Kidney epithelial cell (primary cell): Measurements from ENCODE around the gene ABI3BP. TPM values are rescaled to one million over a fixed set of nuclear protein-coding genes. Genes with fewer than 3 reads are reported as not detected.

Experiments
- DNase-seq: peaks from one replicate; pipeline ENCODE4 v3.0.0-alpha.2; 2010; ENCODE audit warnings: low read depth
- H3K27me3 ChIP-seq: 2 replicates; pipeline ENCODE4 v1.6.0; 2011; ENCODE audit warnings: low read length; ENCODE audit not compliant: control insufficient read depth, insufficient read depth
- H3K36me3 ChIP-seq: 2 replicates; pipeline ENCODE4 v1.5.1; 2011; ENCODE audit warnings: low read length; ENCODE audit not compliant: control insufficient read depth, insufficient read depth
- H3K4me3 ChIP-seq: 2 replicates; pipeline ENCODE4 v1.5.1; 2011; ENCODE audit warnings: low read depth, mild to moderate bottlenecking, control low read depth, low read length
- total RNA-seq: library from RNA; depleted of rRNA; stranded (reverse); fragments of >200 nt; gene quantifications from 2 replicates; pipeline ENCODE4 v1.2.3, GENCODE V29; 2015
- TF ChIP-seq, protein P1 (sequence below): IDR thresholded peaks from 2 replicates; pipeline ENCODE4 v1.5.1; 2011; ENCODE audit warnings: mild to moderate bottlenecking, moderate library complexity, low read length, control low read depth, inconsistent platforms; ENCODE audit not compliant: insufficient read depth, poor library complexity, severe bottlenecking

Gene ABI3BP
- total RNA-seq, 1 donor from 2014 or later = 0.84 TPM

DNA sequence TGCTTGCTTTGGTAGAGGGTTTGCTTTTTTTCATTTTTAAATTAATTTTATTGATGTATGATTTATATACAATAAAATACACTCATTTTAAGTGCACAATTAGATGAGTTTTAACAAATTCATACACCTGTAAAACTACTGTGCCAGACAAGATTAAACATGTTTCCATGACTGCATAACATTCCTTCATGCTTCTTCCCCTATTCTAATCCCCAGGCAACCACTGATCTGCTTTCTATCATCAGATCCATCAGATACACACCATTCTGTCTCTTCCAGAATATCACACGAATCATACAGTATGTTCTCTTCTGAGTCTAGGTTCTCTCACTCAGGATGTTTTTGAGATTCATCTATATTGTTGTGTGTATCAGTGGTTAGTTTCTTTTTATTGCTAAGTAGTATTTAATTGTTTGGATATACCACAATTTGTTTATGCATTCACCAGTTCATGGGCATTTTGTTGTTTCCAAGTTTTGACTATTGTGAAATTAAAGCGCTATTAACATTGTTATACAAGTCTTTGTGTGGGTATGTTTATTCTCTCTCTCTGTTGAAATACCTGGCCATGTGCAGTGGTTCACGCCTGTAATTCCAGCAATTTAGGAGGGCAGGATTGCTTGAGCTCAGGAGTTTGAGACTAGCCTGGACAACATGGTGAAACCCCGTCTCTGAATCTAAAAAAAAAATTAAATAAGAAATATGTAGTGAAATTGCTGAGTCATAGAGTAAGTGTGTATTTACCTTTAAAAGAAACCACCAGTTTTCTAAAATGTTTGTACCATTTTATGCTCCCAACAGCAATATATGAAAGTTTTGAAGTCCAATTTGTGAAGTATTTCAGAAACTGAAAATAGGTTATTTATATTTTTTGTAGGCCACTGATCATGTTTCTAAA is 290.9 kb downstream of the ABI3BP start:
- TF ChIP-seq, protein P1, sequence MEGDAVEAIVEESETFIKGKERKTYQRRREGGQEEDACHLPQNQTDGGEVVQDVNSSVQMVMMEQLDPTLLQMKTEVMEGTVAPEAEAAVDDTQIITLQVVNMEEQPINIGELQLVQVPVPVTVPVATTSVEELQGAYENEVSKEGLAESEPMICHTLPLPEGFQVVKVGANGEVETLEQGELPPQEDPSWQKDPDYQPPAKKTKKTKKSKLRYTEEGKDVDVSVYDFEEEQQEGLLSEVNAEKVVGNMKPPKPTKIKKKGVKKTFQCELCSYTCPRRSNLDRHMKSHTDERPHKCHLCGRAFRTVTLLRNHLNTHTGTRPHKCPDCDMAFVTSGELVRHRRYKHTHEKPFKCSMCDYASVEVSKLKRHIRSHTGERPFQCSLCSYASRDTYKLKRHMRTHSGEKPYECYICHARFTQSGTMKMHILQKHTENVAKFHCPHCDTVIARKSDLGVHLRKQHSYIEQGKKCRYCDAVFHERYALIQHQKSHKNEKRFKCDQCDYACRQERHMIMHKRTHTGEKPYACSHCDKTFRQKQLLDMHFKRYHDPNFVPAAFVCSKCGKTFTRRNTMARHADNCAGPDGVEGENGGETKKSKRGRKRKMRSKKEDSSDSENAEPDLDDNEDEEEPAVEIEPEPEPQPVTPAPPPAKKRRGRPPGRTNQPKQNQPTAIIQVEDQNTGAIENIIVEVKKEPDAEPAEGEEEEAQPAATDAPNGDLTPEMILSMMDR = no peak
- H3K4me3 ChIP-seq = no peak overlapping the region
- H3K36me3 ChIP-seq = no peaks in the 10 kb centered on the region
- no peaks in the 10 kb centered on the region for H3K27me3 ChIP-seq
- DNase-seq = no peak

DNA sequence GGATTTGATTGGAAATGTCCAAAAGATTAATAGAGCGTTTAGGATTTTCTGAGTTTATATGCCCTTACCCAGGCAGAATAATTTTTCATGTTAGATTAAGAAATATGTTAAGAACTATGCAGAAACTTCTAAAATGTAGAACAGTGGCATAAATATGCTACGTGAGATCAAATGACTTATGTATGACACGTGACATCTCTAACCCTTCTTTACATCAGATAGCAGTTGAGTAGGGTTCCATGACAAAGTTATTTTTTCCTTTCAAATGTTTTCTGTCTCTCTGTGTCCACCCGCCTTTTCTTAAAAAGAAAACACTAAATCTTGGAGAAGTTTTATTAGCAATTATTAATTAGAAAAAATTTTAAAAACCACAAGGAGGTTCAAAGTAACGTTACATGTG is 292.5 kb downstream of the ABI3BP start:
- TF ChIP-seq, protein P1 = no peak
- H3K36me3 ChIP-seq = no peaks in the 10 kb centered on the region
- H3K27me3 ChIP-seq = no peaks in the 10 kb centered on the region
- H3K4me3 ChIP-seq = no peak overlapping the region
- DNase-seq = no peak
